ENCODE measurements around the gene TNFRSF6B. TPM values are rescaled to one million over a fixed set of nuclear protein-coding genes. Genes with fewer than 3 reads are reported as not detected.

The TNFRSF6B gene
- total RNA-seq, 1 donor from 2014 or later, result 2.8 TPM

DNA sequence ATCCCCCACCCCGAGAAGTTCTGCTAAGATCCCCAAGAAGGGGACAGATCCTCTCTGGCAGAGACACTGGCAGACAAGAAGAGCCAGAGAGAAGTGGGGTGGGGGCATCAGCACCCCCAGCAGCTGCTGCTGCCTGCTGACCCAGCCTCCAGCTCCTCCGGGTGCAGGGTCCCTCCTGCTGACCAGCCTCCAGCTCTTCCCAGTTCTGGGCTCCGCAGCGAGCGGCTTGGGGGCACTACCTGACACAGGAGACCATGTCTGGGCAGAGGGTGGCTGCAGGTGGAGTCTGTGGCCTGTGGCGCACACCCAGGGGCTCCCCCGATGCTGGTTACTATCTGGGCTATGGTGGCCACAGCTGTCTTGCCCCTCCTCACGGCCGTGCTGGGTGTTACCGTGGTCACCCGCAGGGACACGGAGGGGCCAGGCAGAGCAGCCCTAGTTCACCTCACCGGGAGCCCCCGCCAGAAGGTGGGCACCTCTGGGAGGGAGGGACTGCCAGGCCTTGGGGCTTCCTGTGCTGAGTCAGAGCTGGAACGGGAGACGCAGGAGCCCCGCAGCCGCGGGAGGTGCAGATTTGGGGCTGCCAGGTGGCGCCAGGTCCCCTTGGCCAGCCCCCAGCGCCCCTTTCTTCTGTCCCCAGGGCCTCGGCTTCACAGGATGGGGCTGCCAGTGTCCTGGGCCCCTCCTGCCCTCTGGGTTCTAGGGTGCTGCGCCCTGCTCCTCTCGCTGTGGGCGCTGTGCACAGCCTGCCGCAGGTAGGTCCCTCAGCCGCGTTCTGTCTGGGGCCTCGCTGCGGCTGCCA lies 40.6 kb downstream of the TNFRSF6B start:
- Mint-ChIP-seq H3K4me3 (ENCODE audit: unreplicated experiment) (no peak overlapping the region), H3K36me3 (ENCODE audit: low read depth, unreplicated experiment) (peaks cover 12% of the 10 kb centered on the region), H3K27me3 (ENCODE audit: low read depth, unreplicated experiment) (no peaks in the 10 kb centered on the region), H3K9me3 (ENCODE audit: unreplicated experiment) (no peaks in the 10 kb centered on the region), H3K4me1 (ENCODE audit: low read depth, unreplicated experiment) (no peaks in the 10 kb centered on the region), H3K27ac (ENCODE audit: unreplicated experiment) (no peak overlapping the region)
- H3K27me3 ChIP-seq (ENCODE audit: insufficient read depth, low read length), result no peaks in the 10 kb centered on the region
- H3K4me3 ChIP-seq (ENCODE audit: insufficient read depth, low read depth, low read length), result no peak overlapping the region
- H3K79me2 ChIP-seq (ENCODE audit: insufficient read depth, low read length), result peaks cover 16% of the 10 kb centered on the region
- DNase-seq (ENCODE audit: low read depth), result no peak
- no peaks in the 10 kb centered on the region for H3K36me3 ChIP-seq (ENCODE audit: insufficient read depth, low read length)
- no peak overlapping the region for H2AFZ ChIP-seq (ENCODE audit: low read depth, low read length)
- peaks cover 52% of the 10 kb centered on the region for H4K20me1 ChIP-seq (ENCODE audit: insufficient read depth, low read length)
- no peak overlapping the region for H3K9ac ChIP-seq (ENCODE audit: low read length)
- peaks cover 15% of the 10 kb centered on the region for H3K4me1 ChIP-seq (ENCODE audit: insufficient read depth, low read length)
- TF ChIP-seq EZH2 (IDR thresholded peaks at IDR 0.05; ENCODE audit: insufficient read depth, low read length) (no peak), CTCF (IDR thresholded peaks at IDR 0.05; ENCODE audit: insufficient read depth, low read depth, low read length) (no peak)
- no peak overlapping the region for H3K27ac ChIP-seq (ENCODE audit: low read depth, low read length)
- FAIRE-seq, result no peak
- no peaks in the 10 kb centered on the region for H3K9me3 ChIP-seq (ENCODE audit: insufficient read depth, low read depth, low read length)
- no peak overlapping the region for H3K4me2 ChIP-seq (ENCODE audit: low read length)

- Histone ChIP-seq H2AFZ (ENCODE audit: low read depth, low read length) (no peak overlapping the region), H3K4me3 (ENCODE audit: insufficient read depth, low read depth, low read length) (no peak overlapping the region), H3K9ac (ENCODE audit: low read length) (no peak overlapping the region), H4K20me1 (ENCODE audit: insufficient read depth, low read length) (peaks cover 47% of the 10 kb centered on the region), H3K4me1 (ENCODE audit: insufficient read depth, low read length) (peaks cover 15% of the 10 kb centered on the region), H3K36me3 (ENCODE audit: insufficient read depth, low read length) (no peaks in the 10 kb centered on the region), H3K27ac (ENCODE audit: low read depth, low read length) (no peak overlapping the region), H3K27me3 (ENCODE audit: insufficient read depth, low read length) (no peaks in the 10 kb centered on the region), H3K4me2 (ENCODE audit: low read length) (no peak overlapping the region), H3K79me2 (ENCODE audit: insufficient read depth, low read length) (peaks cover 12% of the 10 kb centered on the region), H3K9me3 (ENCODE audit: insufficient read depth, low read depth, low read length) (no peaks in the 10 kb centered on the region)
- Mint-ChIP-seq H3K36me3 (ENCODE audit: low read depth, unreplicated experiment) (peaks cover 12% of the 10 kb centered on the region), H3K27ac (ENCODE audit: unreplicated experiment) (no peak overlapping the region), H3K9me3 (ENCODE audit: unreplicated experiment) (no peaks in the 10 kb centered on the region), H3K27me3 (ENCODE audit: low read depth, unreplicated experiment) (no peaks in the 10 kb centered on the region), H3K4me3 (ENCODE audit: unreplicated experiment) (no peak overlapping the region), H3K4me1 (ENCODE audit: low read depth, unreplicated experiment) (no peaks in the 10 kb centered on the region)
- no peak for DNase-seq (ENCODE audit: low read depth)
- TF ChIP-seq CTCF (IDR thresholded peaks at IDR 0.05; ENCODE audit: insufficient read depth, low read depth, low read length) (no peak), EZH2 (IDR thresholded peaks at IDR 0.05; ENCODE audit: insufficient read depth, low read length) (no peak)
- FAIRE-seq, result no peak
These were observed 41.2 kb downstream of the TNFRSF6B start for GRCh38 chr20:63737695-63737944.

DNA sequence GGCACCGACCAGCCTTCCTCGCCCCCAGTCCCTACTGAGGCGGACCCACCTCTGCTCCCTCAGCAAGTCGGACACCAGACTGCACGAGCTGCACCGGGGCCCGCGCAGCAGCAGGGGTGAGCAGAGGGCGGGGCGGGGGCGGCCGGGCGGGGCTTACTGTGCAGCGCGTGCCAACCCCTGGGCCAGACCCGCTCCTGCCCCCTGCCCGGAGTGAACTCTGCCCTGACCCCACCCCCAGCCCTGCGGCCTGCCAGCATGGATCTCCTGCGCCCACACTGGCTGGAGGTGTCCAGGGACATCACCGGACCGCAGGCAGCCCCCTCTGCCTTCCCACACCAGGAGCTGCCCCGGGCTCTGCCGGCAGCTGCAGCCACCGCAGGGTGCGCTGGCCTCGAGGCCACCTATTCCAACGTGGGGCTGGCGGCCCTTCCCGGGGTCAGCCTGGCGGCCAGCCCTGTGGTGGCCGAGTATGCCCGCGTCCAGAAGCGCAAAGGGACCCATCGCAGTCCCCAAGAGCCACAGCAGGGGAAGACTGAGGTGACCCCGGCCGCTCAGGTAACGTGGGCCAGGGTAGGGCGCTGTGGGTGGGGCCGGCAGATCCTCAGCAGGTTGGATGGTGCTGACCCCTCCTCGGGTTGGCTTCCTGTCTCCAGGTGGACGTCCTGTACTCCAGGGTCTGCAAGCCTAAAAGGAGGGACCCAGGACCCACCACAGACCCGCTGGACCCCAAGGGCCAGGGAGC lies 41.7 kb downstream of the TNFRSF6B start:
- Histone ChIP-seq H2AFZ (ENCODE audit: low read depth, low read length) (no peak overlapping the region), H3K4me2 (ENCODE audit: low read length) (no peak overlapping the region), H3K4me3 (ENCODE audit: insufficient read depth, low read depth, low read length) (no peak overlapping the region), H4K20me1 (ENCODE audit: insufficient read depth, low read length) (peaks cover 42% of the 10 kb centered on the region), H3K9ac (ENCODE audit: low read length) (no peak overlapping the region), H3K9me3 (ENCODE audit: insufficient read depth, low read depth, low read length) (no peaks in the 10 kb centered on the region), H3K27ac (ENCODE audit: low read depth, low read length) (no peak overlapping the region), H3K4me1 (ENCODE audit: insufficient read depth, low read length) (peaks cover 15% of the 10 kb centered on the region), H3K36me3 (ENCODE audit: insufficient read depth, low read length) (no peaks in the 10 kb centered on the region), H3K79me2 (ENCODE audit: insufficient read depth, low read length) (peaks cover 8% of the 10 kb centered on the region), H3K27me3 (ENCODE audit: insufficient read depth, low read length) (no peaks in the 10 kb centered on the region)
- DNase-seq (ENCODE audit: low read depth) (no peak), FAIRE-seq (no peak)
- H3K9me3 Mint-ChIP-seq (ENCODE audit: unreplicated experiment), result no peaks in the 10 kb centered on the region
- TF ChIP-seq CTCF (IDR thresholded peaks at IDR 0.05; ENCODE audit: insufficient read depth, low read depth, low read length) (no peak), EZH2 (IDR thresholded peaks at IDR 0.05; ENCODE audit: insufficient read depth, low read length) (no peak)
- H3K4me3 Mint-ChIP-seq (ENCODE audit: unreplicated experiment), result no peak overlapping the region
- no peak overlapping the region for H3K27ac Mint-ChIP-seq (ENCODE audit: unreplicated experiment)
- H3K36me3 Mint-ChIP-seq (ENCODE audit: low read depth, unreplicated experiment), result peaks cover 12% of the 10 kb centered on the region
- no peaks in the 10 kb centered on the region for H3K4me1 Mint-ChIP-seq (ENCODE audit: low read depth, unreplicated experiment)
- no peaks in the 10 kb centered on the region for H3K27me3 Mint-ChIP-seq (ENCODE audit: low read depth, unreplicated experiment)

Measured in astrocyte (in vitro differentiated cells and primary cell).